ENCODE results near the gene GRIK5. TPM values are rescaled to one million over a fixed set of nuclear protein-coding genes. Genes with fewer than 3 reads are reported as not detected.
A peak's percentile ranks its signal among the peaks of the same experiment; 100 is the strongest.
"Not testable (repeated sequence)": the region's sequence is repeated elsewhere in the genome, so short reads cannot be mapped to it uniquely, and the experiment has no call there.

Gene GRIK5
- total and polyA plus RNA-seq, 3 experiments from 2014 or later: 0.31 to 0.39 TPM; not detected in 1

DNA sequence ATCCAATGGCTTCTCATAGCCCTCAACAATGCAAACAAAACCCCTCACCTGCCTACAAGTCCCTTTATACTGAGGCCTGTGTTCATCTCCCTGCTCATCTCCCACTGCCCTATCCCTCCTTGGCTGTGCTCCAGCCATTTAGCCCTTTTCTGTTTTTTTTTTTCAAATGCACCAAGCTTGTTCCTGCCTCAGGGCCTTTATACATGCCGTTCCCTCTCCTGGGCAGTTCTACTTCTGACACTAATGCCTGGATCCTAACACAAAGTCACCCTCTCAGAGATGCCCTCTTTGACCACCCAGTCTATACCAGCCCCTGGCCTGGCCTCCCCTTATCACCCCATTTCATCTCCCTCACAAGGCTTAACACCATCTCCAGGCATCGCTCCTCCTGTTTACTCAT, 32.9 kb upstream of the GRIK5 start:
- Mint-ChIP-seq H3K4me3 (no peak overlapping the region), H3K4me1 (no peaks in the 10 kb centered on the region), H3K27ac (peak overlapping the region in 3 of 8 donors; percentile 9 to 90 (median 51)), H3K36me3 (peaks cover 2 to 56% (median 3%) of the 10 kb centered on the region in 3 donors), H3K9me3 (no peaks in the 10 kb centered on the region), H3K27me3 (no peaks in the 10 kb centered on the region)
- no peaks in the 10 kb centered on the region for H3K4me1 ChIP-seq (ENCODE audit: insufficient read depth, low read length)
- CTCF ChIA-PET: interaction anchor here (1.1 kb wide), 1 partner anchor 194 kb away, joined by 3 read pairs; no protein-coding TSS in a partner anchor
- H3K9me3 ChIP-seq (ENCODE audit: low read length): no peaks in the 10 kb centered on the region
- POLR2A ChIA-PET: interaction anchor here (0.6 kb wide), 1 partner anchor 62 kb away, joined by 3 read pairs; no protein-coding TSS in a partner anchor
- H3K27me3 ChIP-seq (ENCODE audit: insufficient read depth, low read length, poor library complexity, severe bottlenecking): no peaks in the 10 kb centered on the region
- DNase-seq: no peak
- H3K4me3 ChIP-seq (ENCODE audit: low read length): no peak overlapping the region
- no peaks in the 10 kb centered on the region for H3K36me3 ChIP-seq (ENCODE audit: insufficient read depth, low read length)
- no peak overlapping the region for H3K27ac ChIP-seq (ENCODE audit: low read depth, low read length)

- H3K9me3 ChIP-seq (ENCODE audit: low read length); H3K27ac ChIP-seq (ENCODE audit: low read depth, low read length); H3K4me3 ChIP-seq (ENCODE audit: low read length); H3K4me1 ChIP-seq (ENCODE audit: insufficient read depth, low read length); H3K36me3 ChIP-seq (ENCODE audit: insufficient read depth, low read length); DNase-seq; POLR2A ChIA-PET; H3K27ac Mint-ChIP-seq; H3K4me1 Mint-ChIP-seq; H3K27me3 ChIP-seq (ENCODE audit: insufficient read depth, low read length, poor library complexity, severe bottlenecking); H3K4me3 Mint-ChIP-seq; H3K27me3 Mint-ChIP-seq; H3K9me3 Mint-ChIP-seq: not testable (repeated sequence)
- CTCF ChIA-PET: interaction anchor here (1.6 kb wide), 2 partner anchors 8 to 334 kb away, joined by 3 to 6 read pairs; no protein-coding TSS in a partner anchor
- peaks cover 0 to 60% (median 5%) of the 10 kb centered on the region in 3 donors for H3K36me3 Mint-ChIP-seq
These were observed 30.2 kb upstream of the GRIK5 start for GRCh38 chr19:42100241-42100640.

DNA sequence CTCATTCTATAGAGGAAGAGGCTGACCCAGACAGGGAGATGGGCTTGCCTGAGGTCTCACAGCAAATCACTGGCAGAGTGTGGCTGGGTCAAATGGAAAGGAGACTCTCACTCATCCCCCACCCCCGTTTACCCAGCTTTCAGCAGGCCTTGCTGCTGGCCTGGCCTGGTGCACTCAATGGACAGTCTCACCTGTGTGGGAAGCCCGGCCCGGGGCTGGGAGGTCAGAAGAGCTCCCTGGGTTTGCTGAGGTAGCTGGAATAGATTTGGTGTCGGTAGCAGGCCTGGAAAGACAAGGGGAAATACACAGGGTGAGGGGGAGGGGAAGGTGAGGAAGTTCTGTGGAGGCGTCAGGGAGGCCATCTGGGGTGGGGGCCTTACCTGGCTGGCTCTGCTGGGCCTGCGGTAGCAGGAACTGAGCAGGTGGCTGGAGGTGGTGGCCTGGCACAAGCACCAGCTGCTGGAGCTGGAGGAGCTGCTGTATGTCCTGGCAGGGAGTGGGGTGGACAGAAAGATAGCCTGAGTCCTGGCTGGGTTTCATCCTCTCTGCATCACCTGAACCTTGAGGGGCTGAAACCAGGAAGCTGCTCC, 29.4 kb upstream of the GRIK5 start:
- peak overlapping the region in 1 of 8 donors; percentile 89 for H3K27ac Mint-ChIP-seq
- DNase-seq: no peak
- no peaks in the 10 kb centered on the region for H3K4me1 Mint-ChIP-seq
- Histone ChIP-seq H3K4me1 (ENCODE audit: insufficient read depth, low read length) (no peaks in the 10 kb centered on the region), H3K4me3 (ENCODE audit: low read length) (no peak overlapping the region), H3K27me3 (ENCODE audit: insufficient read depth, low read length, poor library complexity, severe bottlenecking) (no peaks in the 10 kb centered on the region), H3K36me3 (ENCODE audit: insufficient read depth, low read length) (peaks cover 14% of the 10 kb centered on the region), H3K9me3 (ENCODE audit: low read length) (no peaks in the 10 kb centered on the region), H3K27ac (ENCODE audit: low read depth, low read length) (no peak overlapping the region)
- ChIA-PET CTCF (interaction anchor here (0.6 to 1.6 kb wide), 2 partner anchors 9 to 38 kb away, joined by 3 to 6 read pairs; no protein-coding TSS in a partner anchor), POLR2A (no interaction called here)
- no peaks in the 10 kb centered on the region for H3K27me3 Mint-ChIP-seq
- no peak overlapping the region for H3K4me3 Mint-ChIP-seq
- peaks cover under 1 to 61% (median 5%) of the 10 kb centered on the region in 3 donors for H3K36me3 Mint-ChIP-seq
- H3K9me3 Mint-ChIP-seq: no peaks in the 10 kb centered on the region

- Histone ChIP-seq H3K27ac (ENCODE audit: low read depth, low read length) (no peak overlapping the region), H3K4me3 (ENCODE audit: low read length) (no peak overlapping the region), H3K36me3 (ENCODE audit: insufficient read depth, low read length) (peaks cover 19% of the 10 kb centered on the region), H3K9me3 (ENCODE audit: low read length) (no peaks in the 10 kb centered on the region), H3K27me3 (ENCODE audit: insufficient read depth, low read length, poor library complexity, severe bottlenecking) (no peaks in the 10 kb centered on the region), H3K4me1 (ENCODE audit: insufficient read depth, low read length) (no peaks in the 10 kb centered on the region)
- no peak for DNase-seq
- CTCF ChIA-PET: interaction anchor here (1.6 kb wide), 1 partner anchor 10 kb away, joined by 6 read pairs; no protein-coding TSS in a partner anchor
- peaks cover 6 to 65% (median 7%) of the 10 kb centered on the region in 3 donors for H3K36me3 Mint-ChIP-seq
- H3K27ac Mint-ChIP-seq: no peak overlapping the region
- H3K27me3 Mint-ChIP-seq: no peaks in the 10 kb centered on the region
- no peak overlapping the region for H3K4me3 Mint-ChIP-seq
- POLR2A ChIA-PET: no interaction called here
- no peaks in the 10 kb centered on the region for H3K4me1 Mint-ChIP-seq
- no peaks in the 10 kb centered on the region for H3K9me3 Mint-ChIP-seq
These were observed 28.8 kb upstream of the GRIK5 start for GRCh38 chr19:42098781-42099180.

- H3K9me3 Mint-ChIP-seq: no peaks in the 10 kb centered on the region
- H3K4me1 Mint-ChIP-seq: peaks cover 0 to 2% (median 0%) of the 10 kb centered on the region in 3 donors
- no peak overlapping the region for H3K4me3 Mint-ChIP-seq
- Histone ChIP-seq H3K36me3 (ENCODE audit: insufficient read depth, low read length) (peaks cover 19% of the 10 kb centered on the region), H3K4me3 (ENCODE audit: low read length) (no peak overlapping the region), H3K9me3 (ENCODE audit: low read length) (no peaks in the 10 kb centered on the region), H3K27ac (ENCODE audit: low read depth, low read length) (no peak overlapping the region), H3K4me1 (ENCODE audit: insufficient read depth, low read length) (no peaks in the 10 kb centered on the region), H3K27me3 (ENCODE audit: insufficient read depth, low read length, poor library complexity, severe bottlenecking) (no peaks in the 10 kb centered on the region)
- peaks cover 6 to 64% (median 7%) of the 10 kb centered on the region in 3 donors for H3K36me3 Mint-ChIP-seq
- POLR2A ChIA-PET: interaction anchor here (0.7 kb wide), 1 partner anchor 151 kb away, joined by 9 read pairs; no protein-coding TSS in a partner anchor
- H3K27me3 Mint-ChIP-seq: no peaks in the 10 kb centered on the region
- no peak for DNase-seq
- CTCF ChIA-PET: no interaction called here
- no peak overlapping the region for H3K27ac Mint-ChIP-seq
These were observed 27.5 kb upstream of the GRIK5 start for GRCh38 chr19:42097461-42097860.

DNA sequence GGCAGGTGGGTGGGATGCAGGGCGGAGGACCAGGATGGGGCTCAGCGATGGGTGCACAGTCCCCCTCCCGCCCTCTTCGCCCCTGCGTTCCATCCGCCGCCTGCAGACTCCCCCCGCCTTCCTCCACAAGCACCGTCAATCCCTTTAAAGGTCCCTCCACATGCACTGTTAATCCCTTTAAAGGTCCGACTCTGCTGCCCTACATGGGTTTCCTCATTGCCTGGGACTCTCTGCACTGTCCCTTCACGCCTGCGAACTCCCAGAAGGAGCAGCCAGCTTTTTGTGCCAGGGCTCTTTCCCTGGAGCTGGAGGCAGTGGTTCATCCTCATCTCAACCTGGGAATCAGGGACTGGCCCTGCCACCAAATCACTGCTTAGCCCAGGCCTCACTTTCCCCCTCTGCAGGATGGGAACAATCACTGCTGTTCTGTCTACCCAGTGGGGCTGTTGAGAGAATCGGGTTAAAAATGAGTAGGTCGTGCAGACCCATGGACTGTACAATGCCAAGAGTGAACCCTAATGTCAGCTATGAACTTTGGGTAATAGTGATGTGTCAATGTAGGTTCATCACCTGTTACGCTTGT, 26.3 kb upstream of the GRIK5 start:
- Histone ChIP-seq H3K4me3 (ENCODE audit: low read length) (no peak overlapping the region), H3K27ac (ENCODE audit: low read depth, low read length) (no peak overlapping the region), H3K4me1 (ENCODE audit: insufficient read depth, low read length) (no peaks in the 10 kb centered on the region), H3K27me3 (ENCODE audit: insufficient read depth, low read length, poor library complexity, severe bottlenecking) (no peaks in the 10 kb centered on the region), H3K36me3 (ENCODE audit: insufficient read depth, low read length) (peaks cover 19% of the 10 kb centered on the region), H3K9me3 (ENCODE audit: low read length) (no peaks in the 10 kb centered on the region)
- Mint-ChIP-seq H3K9me3 (no peaks in the 10 kb centered on the region), H3K36me3 (peaks cover 6 to 64% (median 7%) of the 10 kb centered on the region in 3 donors), H3K4me1 (peaks cover 0 to 10% (median 2%) of the 10 kb centered on the region in 3 donors), H3K27ac (peak overlapping the region in 1 of 8 donors; percentile 58), H3K4me3 (no peak overlapping the region), H3K27me3 (no peaks in the 10 kb centered on the region)
- no peak for DNase-seq
- POLR2A ChIA-PET: interaction anchor here (0.7 kb wide), 1 partner anchor 89 kb away, joined by 5 read pairs; no protein-coding TSS in a partner anchor
- CTCF ChIA-PET: no interaction called here

DNA sequence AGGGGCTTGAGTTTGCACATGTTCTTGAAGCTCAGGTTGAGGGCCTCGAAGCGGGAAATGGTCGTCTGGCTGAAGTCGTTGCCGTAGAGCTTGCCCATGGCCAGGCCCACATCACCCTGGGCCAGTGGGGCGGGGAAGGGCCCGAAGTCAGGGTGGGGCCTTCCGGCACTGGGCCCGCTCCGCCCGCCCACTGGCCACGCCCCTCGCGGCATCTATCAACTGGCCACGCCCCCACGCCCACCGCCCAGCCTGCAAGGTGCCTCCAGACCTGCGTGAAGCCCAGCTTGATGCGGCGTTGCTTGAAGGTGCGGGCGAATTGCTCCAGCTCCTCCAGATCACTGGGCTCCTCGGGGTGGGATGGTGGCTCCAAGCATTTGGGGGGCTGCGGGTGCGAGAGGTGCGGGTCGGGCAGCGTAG, 25.8 kb upstream of the GRIK5 start:
- H3K27ac Mint-ChIP-seq: no peak overlapping the region
- CTCF ChIA-PET: no interaction called here
- POLR2A ChIA-PET: no interaction called here
- no peaks in the 10 kb centered on the region for H3K9me3 Mint-ChIP-seq
- H3K4me3 ChIP-seq (ENCODE audit: low read length): no peak overlapping the region
- DNase-seq: no peak
- peaks cover 6 to 63% (median 7%) of the 10 kb centered on the region in 3 donors for H3K36me3 Mint-ChIP-seq
- H3K4me1 Mint-ChIP-seq: peaks cover 4 to 16% (median 7%) of the 10 kb centered on the region in 3 donors
- H3K27ac ChIP-seq (ENCODE audit: low read depth, low read length): no peak overlapping the region
- no peaks in the 10 kb centered on the region for H3K27me3 ChIP-seq (ENCODE audit: insufficient read depth, low read length, poor library complexity, severe bottlenecking)
- H3K4me1 ChIP-seq (ENCODE audit: insufficient read depth, low read length): no peaks in the 10 kb centered on the region
- no peaks in the 10 kb centered on the region for H3K27me3 Mint-ChIP-seq
- peaks cover 19% of the 10 kb centered on the region for H3K36me3 ChIP-seq (ENCODE audit: insufficient read depth, low read length)
- no peak overlapping the region for H3K4me3 Mint-ChIP-seq
- no peaks in the 10 kb centered on the region for H3K9me3 ChIP-seq (ENCODE audit: low read length)

DNA sequence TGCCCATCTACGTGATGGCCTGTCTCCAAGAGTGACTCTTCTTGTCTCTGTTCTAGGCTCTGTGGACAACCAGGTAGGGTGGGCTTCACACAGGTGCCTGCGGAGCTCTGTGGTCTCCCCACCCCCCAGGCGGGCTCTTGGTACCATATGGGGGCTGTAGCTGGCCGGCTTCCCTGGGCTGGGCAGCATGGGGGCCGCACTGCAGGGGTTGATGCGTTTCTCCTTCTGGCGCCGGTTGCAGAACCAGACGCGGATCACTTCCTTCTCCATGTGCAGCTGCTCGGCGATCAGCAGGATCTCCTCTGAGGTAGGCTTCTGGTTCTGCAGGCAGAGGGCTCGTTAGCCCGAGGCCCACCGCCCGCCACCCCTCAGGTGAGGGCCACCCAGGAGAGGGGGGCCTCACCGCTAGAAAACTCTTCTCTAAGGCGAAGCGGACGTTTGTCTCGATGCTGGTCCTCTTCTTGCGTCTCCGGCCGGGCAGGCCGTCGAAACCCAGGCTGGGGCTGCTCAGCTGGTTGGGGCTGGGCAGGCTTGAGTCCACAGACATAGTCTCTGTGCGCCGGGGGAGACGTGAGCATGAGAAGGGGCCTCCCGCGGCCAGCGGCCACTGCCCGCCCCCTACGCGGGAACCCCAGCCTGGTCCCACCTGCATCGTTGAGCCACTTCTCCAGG, 25.3 kb upstream of the GRIK5 start:
- Histone ChIP-seq H3K36me3 (ENCODE audit: insufficient read depth, low read length) (peaks cover 19% of the 10 kb centered on the region), H3K4me1 (ENCODE audit: insufficient read depth, low read length) (no peaks in the 10 kb centered on the region), H3K27me3 (ENCODE audit: insufficient read depth, low read length, poor library complexity, severe bottlenecking) (no peaks in the 10 kb centered on the region), H3K4me3 (ENCODE audit: low read length) (no peak overlapping the region), H3K27ac (ENCODE audit: low read depth, low read length) (no peak overlapping the region), H3K9me3 (ENCODE audit: low read length) (no peaks in the 10 kb centered on the region)
- H3K36me3 Mint-ChIP-seq: peaks cover 6 to 66% (median 7%) of the 10 kb centered on the region in 3 donors
- DNase-seq: no peak
- H3K4me1 Mint-ChIP-seq: peaks cover 9 to 21% (median 11%) of the 10 kb centered on the region in 3 donors
- H3K9me3 Mint-ChIP-seq: no peaks in the 10 kb centered on the region
- CTCF ChIA-PET: interaction anchor here (1.1 kb wide), 1 partner anchor 13 kb away, joined by 3 read pairs; no protein-coding TSS in a partner anchor
- H3K4me3 Mint-ChIP-seq: no peak overlapping the region
- no peaks in the 10 kb centered on the region for H3K27me3 Mint-ChIP-seq
- H3K27ac Mint-ChIP-seq: peak overlapping the region in 2 of 8 donors; percentile 58 to 93
- POLR2A ChIA-PET: interaction anchor here (0.6 kb wide), 1 partner anchor 8 kb away, joined by 5 read pairs; no protein-coding TSS in a partner anchor
